HCT116 (cell line): ENCODE data around the gene FARSA. TPM values are rescaled to one million over a fixed set of nuclear protein-coding genes. Genes with fewer than 3 reads are reported as not detected.
A peak's percentile ranks its signal among the peaks of the same experiment; 100 is the strongest.

ENCODE experiments used
- ATAC-seq: fragments of 200-7000 bp; cut with Tn5 transposase; 2 replicates; pipeline ENCODE4 v1.9.1; 2020; ENCODE audit warnings: mild to moderate bottlenecking, moderate library complexity
- BruUV-seq: library from RNA; stranded (reverse); fragments of 400-500 nt; replicated peaks from 2 replicates; lab custom pipeline; 2021; lab: Mats Ljungman, UMichigan
- CTCF ChIA-PET: fragments of 300-600 bp; sonication (Branson Sonifier 250); formaldehyde crosslinking; loops from one replicate; lab custom pipeline; 2021; ENCODE audit warnings: antibody characterized with exemption; lab: Charles Lee
- POLR2A ChIA-PET: fragments of 300-600, 350-600 bp; sonication (Branson Sonifier 250); formaldehyde crosslinking; loops from one replicate; lab custom pipeline; 2021; ENCODE audit warnings: antibody characterized with exemption; lab: Charles Lee
- RAD21 ChIA-PET, 2 experiments: fragments of 300-600 bp; sonication (Branson Sonifier 250); formaldehyde crosslinking; loops; one replicate each; lab custom pipeline; 2023; ENCODE audit warnings: low total read pairs in 2 of 2; ENCODE audit not compliant: uncharacterized antibody in 2 of 2, unreplicated experiment in 2 of 2, low non-redundant PET in 1 of 2; lab: Charles Lee
- DNase-seq: peaks from one replicate; pipeline ENCODE4 v3.0.0-alpha.2; 2010; ENCODE audit warnings: low read depth, low spot score
- H2AFZ ChIP-seq: fragments of 200-600 bp; shearing (Covaris generic), sonication (generic); 2 replicates; pipeline ENCODE4 v1.6.1; 2017; ENCODE audit warnings: low read depth, mixed run types, mixed read lengths, antibody characterized with exemption, low read length; ENCODE audit not compliant: poor library complexity, severe bottlenecking
- H3K27ac ChIP-seq: 2 replicates; pipeline ENCODE4 v1.5.1; 2012; ENCODE audit warnings: low read depth, low read length
- H3K27me3 ChIP-seq: fragments of 200-600 bp; sonication (generic); 2 replicates; pipeline ENCODE4 v1.6.1; 2016; ENCODE audit warnings: mixed run types, low read length, mixed read lengths; ENCODE audit not compliant: insufficient read depth
- H3K36me3 ChIP-seq, 2 experiments: fragments of 200-500 bp in 1 of 2; fragments of 200-600 bp in 1 of 2; sonication (Bioruptor generic) in 1 of 2; sonication (generic) in 1 of 2; 2 replicates each; pipeline versions ENCODE4 v1.5.1 to v1.6.1; 2014 to 2016; ENCODE audit warnings: low read length in 2 of 2, inconsistent platforms in 1 of 2, mixed read lengths in 1 of 2, mixed run types in 1 of 2; ENCODE audit not compliant: insufficient read depth in 2 of 2, control insufficient read depth in 1 of 2
- H3K4me1 ChIP-seq, 2 experiments: fragments of 200-600 bp in 1 of 2; sonication (generic) in 1 of 2; 2 replicates each; pipeline versions ENCODE4 v1.5.1 to v1.6.1; 2012 to 2017; ENCODE audit warnings: low read length in 2 of 2, inconsistent platforms in 1 of 2, mild to moderate bottlenecking in 1 of 2, mixed read lengths in 1 of 2, mixed run types in 1 of 2, moderate library complexity in 1 of 2; ENCODE audit not compliant: insufficient read depth in 2 of 2, control insufficient read depth in 1 of 2
- H3K4me2 ChIP-seq: fragments of 200-600 bp; sonication (generic); 2 replicates; pipeline ENCODE4 v1.6.1; 2017; ENCODE audit warnings: mixed run types, low read length, mixed read lengths
- H3K4me3 ChIP-seq, 2 experiments: fragments of 200-600 bp in 1 of 2; sonication (generic) in 1 of 2; replicated peaks in 1 of 2; 2 replicates each; pipeline ENCODE4 v1.5.1; 2011 to 2016; ENCODE audit warnings: low read length in 2 of 2, control low read depth in 1 of 2, low read depth in 1 of 2, mild to moderate bottlenecking in 1 of 2, mixed read lengths in 1 of 2, mixed run types in 1 of 2
- H3K79me2 ChIP-seq: fragments of 200-600 bp; sonication (generic); 2 replicates; pipeline ENCODE4 v1.6.1; 2017; ENCODE audit warnings: mild to moderate bottlenecking, mixed run types, low read length, moderate library complexity, mixed read lengths; ENCODE audit not compliant: insufficient read depth
- H3K9ac ChIP-seq: fragments of 200-600 bp; sonication (generic); 2 replicates; pipeline ENCODE4 v1.6.1; 2016; ENCODE audit warnings: low read length, mixed read lengths
- H3K9me2 ChIP-seq: fragments of 200-600 bp; sonication (generic), shearing (Covaris generic); 2 replicates; pipeline ENCODE4 v1.6.1; 2017; ENCODE audit warnings: mixed run types, mild to moderate bottlenecking, moderate library complexity; ENCODE audit not compliant: insufficient read depth
- H3K9me3 ChIP-seq, 2 experiments: fragments of 200-500 bp in 1 of 2; fragments of 200-600 bp in 1 of 2; sonication (Bioruptor generic) in 1 of 2; sonication (generic) in 1 of 2; 2 replicates each; pipeline ENCODE4 v1.6.1; 2014 to 2017; ENCODE audit warnings: low read length in 2 of 2, mixed read lengths in 2 of 2, inconsistent platforms in 1 of 2, low read depth in 1 of 2, mild to moderate bottlenecking in 1 of 2, mixed run types in 1 of 2, moderate library complexity in 1 of 2; ENCODE audit not compliant: control insufficient read depth in 1 of 2, insufficient read depth in 1 of 2
- H4K20me1 ChIP-seq: fragments of 200-600 bp; sonication (generic), shearing (Covaris generic); 2 replicates; pipeline ENCODE4 v1.6.1; 2017; ENCODE audit warnings: mixed run types, mild to moderate bottlenecking, moderate library complexity; ENCODE audit not compliant: insufficient read depth
- CEBPB ChIP-seq: IDR thresholded peaks from 2 replicates; pipeline ENCODE4 v1.6.1; 2012; ENCODE audit warnings: low read depth
- ELF1 ChIP-seq: IDR thresholded peaks from 2 replicates; pipeline ENCODE4 v1.6.1; 2012; ENCODE audit warnings: low read depth, borderline replicate concordance
- POLR2A ChIP-seq: IDR thresholded peaks from 2 replicates; pipeline ENCODE4 v1.7.0; 2011; ENCODE audit warnings: borderline replicate concordance; ENCODE audit not compliant: insufficient read depth, insufficient read length; ENCODE audit errors: extremely low read depth
- POLR2AphosphoS5 ChIP-seq: IDR thresholded peaks from 2 replicates; pipeline ENCODE4 v1.6.1; 2011; ENCODE audit warnings: mild to moderate bottlenecking, low read depth, low read length, moderate library complexity
- SIN3A ChIP-seq: IDR thresholded peaks from 2 replicates; pipeline ENCODE4 v1.6.1; 2012; ENCODE audit warnings: low read depth
- SRF ChIP-seq: IDR thresholded peaks from 2 replicates; pipeline ENCODE4 v1.6.1; 2012; ENCODE audit warnings: low read depth
- TCF7L2 ChIP-seq: IDR thresholded peaks from 2 replicates; pipeline ENCODE4 v1.7.0; 2011; ENCODE audit warnings: borderline replicate concordance, inconsistent platforms; ENCODE audit not compliant: insufficient read depth, insufficient read length; ENCODE audit errors: extremely low read depth
- intact Hi-C: fragments of 100-400 bp; cut with micrococcal nuclease; formaldehyde crosslinking; loops from 2 replicates; pipeline ENCODE4 v1.10.0; 2022
- total RNA-seq: library from RNA; stranded (reverse); gene quantifications from one replicate; pipeline ENCODE4 v1.2.1, GENCODE V29; 2021; ENCODE audit not compliant: unreplicated experiment
- TF ChIP-seq, protein P1 (sequence below): IDR thresholded peaks from 2 replicates; pipeline ENCODE4 v1.6.1; 2012; ENCODE audit warnings: low read depth
- TF ChIP-seq, protein P2 (sequence below): IDR thresholded peaks from 2 replicates; pipeline ENCODE4 v1.6.1; 2011; ENCODE audit warnings: mild to moderate bottlenecking, low read length, moderate library complexity; ENCODE audit not compliant: insufficient replicate concordance; ENCODE audit errors: extremely low read depth

The FARSA gene
- total RNA-seq, 1 experiment from 2014 or later = 129 TPM

DNA sequence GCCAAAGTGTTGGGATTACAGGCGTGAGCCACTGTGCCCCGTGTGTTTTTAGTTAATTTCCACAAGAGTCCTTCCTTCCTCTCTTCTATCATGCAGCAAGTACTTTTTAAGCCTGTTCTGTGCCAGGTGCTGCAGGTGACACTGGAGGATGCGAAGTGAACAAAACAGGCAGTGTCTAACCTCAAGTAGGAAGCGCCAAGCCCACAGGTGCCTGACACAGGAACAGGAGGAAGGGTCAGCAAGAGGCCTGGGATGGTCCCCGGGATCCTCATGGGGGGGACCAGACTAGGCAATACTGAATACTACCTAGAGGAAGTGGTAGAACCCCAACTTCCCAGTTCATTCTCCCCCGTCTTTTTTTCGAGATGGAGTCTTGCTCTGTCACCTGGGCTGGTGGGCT, 3.1 kb upstream of the FARSA start:
- Histone ChIP-seq H3K79me2 (peaks cover 52% of the 10 kb centered on the region), H3K9ac (no peak overlapping the region), H3K4me1 (peaks cover 19 to 52% of the 10 kb centered on the region in 2 experiments), H4K20me1 (no peaks in the 10 kb centered on the region), H3K9me3 (no peaks in the 10 kb centered on the region), H3K27ac (0 out of 2 replicates have a peak overlapping the region, but pooled peaks have one; percentile 8), H3K4me3 (no peak overlapping the region), H3K9me2 (no peaks in the 10 kb centered on the region), H3K36me3 (peaks cover 13 to 27% of the 10 kb centered on the region in 2 experiments), H3K27me3 (no peaks in the 10 kb centered on the region), H3K4me2 (no peak overlapping the region)
- ATAC-seq (no peak), DNase-seq (no peak)
- ChIA-PET RAD21 (no interaction called here), CTCF (interaction anchor here (1.7 kb wide), 1 partner anchor 29 kb away, joined by 8 read pairs; no protein-coding TSS in a partner anchor)
- intact Hi-C loops = no loop called here
- no peak for TF ChIP-seq POLR2A
- TF ChIP-seq TCF7L2 = no peak
- TF ChIP-seq, protein P1, sequence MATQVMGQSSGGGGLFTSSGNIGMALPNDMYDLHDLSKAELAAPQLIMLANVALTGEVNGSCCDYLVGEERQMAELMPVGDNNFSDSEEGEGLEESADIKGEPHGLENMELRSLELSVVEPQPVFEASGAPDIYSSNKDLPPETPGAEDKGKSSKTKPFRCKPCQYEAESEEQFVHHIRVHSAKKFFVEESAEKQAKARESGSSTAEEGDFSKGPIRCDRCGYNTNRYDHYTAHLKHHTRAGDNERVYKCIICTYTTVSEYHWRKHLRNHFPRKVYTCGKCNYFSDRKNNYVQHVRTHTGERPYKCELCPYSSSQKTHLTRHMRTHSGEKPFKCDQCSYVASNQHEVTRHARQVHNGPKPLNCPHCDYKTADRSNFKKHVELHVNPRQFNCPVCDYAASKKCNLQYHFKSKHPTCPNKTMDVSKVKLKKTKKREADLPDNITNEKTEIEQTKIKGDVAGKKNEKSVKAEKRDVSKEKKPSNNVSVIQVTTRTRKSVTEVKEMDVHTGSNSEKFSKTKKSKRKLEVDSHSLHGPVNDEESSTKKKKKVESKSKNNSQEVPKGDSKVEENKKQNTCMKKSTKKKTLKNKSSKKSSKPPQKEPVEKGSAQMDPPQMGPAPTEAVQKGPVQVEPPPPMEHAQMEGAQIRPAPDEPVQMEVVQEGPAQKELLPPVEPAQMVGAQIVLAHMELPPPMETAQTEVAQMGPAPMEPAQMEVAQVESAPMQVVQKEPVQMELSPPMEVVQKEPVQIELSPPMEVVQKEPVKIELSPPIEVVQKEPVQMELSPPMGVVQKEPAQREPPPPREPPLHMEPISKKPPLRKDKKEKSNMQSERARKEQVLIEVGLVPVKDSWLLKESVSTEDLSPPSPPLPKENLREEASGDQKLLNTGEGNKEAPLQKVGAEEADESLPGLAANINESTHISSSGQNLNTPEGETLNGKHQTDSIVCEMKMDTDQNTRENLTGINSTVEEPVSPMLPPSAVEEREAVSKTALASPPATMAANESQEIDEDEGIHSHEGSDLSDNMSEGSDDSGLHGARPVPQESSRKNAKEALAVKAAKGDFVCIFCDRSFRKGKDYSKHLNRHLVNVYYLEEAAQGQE = no peak
- TF ChIP-seq, protein P2, sequence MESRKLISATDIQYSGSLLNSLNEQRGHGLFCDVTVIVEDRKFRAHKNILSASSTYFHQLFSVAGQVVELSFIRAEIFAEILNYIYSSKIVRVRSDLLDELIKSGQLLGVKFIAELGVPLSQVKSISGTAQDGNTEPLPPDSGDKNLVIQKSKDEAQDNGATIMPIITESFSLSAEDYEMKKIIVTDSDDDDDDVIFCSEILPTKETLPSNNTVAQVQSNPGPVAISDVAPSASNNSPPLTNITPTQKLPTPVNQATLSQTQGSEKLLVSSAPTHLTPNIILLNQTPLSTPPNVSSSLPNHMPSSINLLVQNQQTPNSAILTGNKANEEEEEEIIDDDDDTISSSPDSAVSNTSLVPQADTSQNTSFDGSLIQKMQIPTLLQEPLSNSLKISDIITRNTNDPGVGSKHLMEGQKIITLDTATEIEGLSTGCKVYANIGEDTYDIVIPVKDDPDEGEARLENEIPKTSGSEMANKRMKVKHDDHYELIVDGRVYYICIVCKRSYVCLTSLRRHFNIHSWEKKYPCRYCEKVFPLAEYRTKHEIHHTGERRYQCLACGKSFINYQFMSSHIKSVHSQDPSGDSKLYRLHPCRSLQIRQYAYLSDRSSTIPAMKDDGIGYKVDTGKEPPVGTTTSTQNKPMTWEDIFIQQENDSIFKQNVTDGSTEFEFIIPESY = no peak
- no peak for TF ChIP-seq SIN3A
- TF ChIP-seq POLR2AphosphoS5 = no peak
- TF ChIP-seq ELF1 = no peak
- no peak for TF ChIP-seq CEBPB
- TF ChIP-seq SRF = no peak
- TF ChIP-seq, all 23 proteins: peak for 0
- H2AFZ ChIP-seq = no peak overlapping the region
- POLR2A ChIA-PET = interaction anchor here (1.6 kb wide), 1 partner anchor 10 kb away, joined by 4 read pairs; the partner anchor contains the start of gene RAD23A
- BruUV-seq = no TSS peak
